Measurements from ENCODE around the gene BCAP31.

- TF ChIP-seq EP300 (IDR thresholded peaks at IDR 0.05; ENCODE audit: low read depth) (no peak), POLR2A (IDR thresholded peaks at IDR 0.05) (no peak)
Measured at GRCh38 chrX:153722704-153723350, 1.4 kb downstream of the BCAP31 start.

All from transverse colon (tissue), 1 donor.